PC-9 (cell line): ENCODE results near the gene GSTA3. TPM values are rescaled to one million over a fixed set of nuclear protein-coding genes. Genes with fewer than 3 reads are reported as not detected.
"Not testable (repeated sequence)": the region's sequence is repeated elsewhere in the genome, so short reads cannot be mapped to it uniquely, and the experiment has no call there.

Experiments used
- BruUV-seq: library from RNA; stranded (reverse); fragments of 400-500 nt; replicated peaks from 2 replicates; lab custom pipeline; 2021; lab: Mats Ljungman, UMichigan
- CTCF ChIA-PET: fragments of 300-600 bp; sonication (Branson Sonifier 250); formaldehyde crosslinking; loops from one replicate; lab custom pipeline; 2022; ENCODE audit warnings: antibody characterized with exemption; lab: Charles Lee
- POLR2A ChIA-PET: fragments of 300-600 bp; sonication (Branson Sonifier 250); formaldehyde crosslinking; loops from one replicate; lab custom pipeline; 2022; ENCODE audit warnings: antibody characterized with exemption; ENCODE audit not compliant: unreplicated experiment; lab: Charles Lee
- DNase-seq, 2 experiments: peaks; one replicate each; pipeline versions ENCODE4 v3.0.0 to v3.0.0-alpha.2; 2015 to 2022; ENCODE audit warnings: mixed read lengths in 1 of 2
- H2AFZ ChIP-seq: fragments of 200-600 bp; sonication (generic); 2 replicates; pipeline ENCODE4 v1.8.1; 2017; ENCODE audit warnings: antibody characterized with exemption
- H3F3A ChIP-seq: fragments of 200-600 bp; sonication (generic); 2 replicates; pipeline ENCODE4 v1.8.1; 2017; ENCODE audit warnings: antibody characterized with exemption, mild to moderate bottlenecking, low read depth; ENCODE audit not compliant: insufficient read depth
- H3K27ac ChIP-seq: fragments of 200-600 bp; sonication (generic); 2 replicates; pipeline ENCODE4 v1.6.1; 2016; ENCODE audit warnings: mixed run types
- H3K27me3 ChIP-seq: fragments of 200-600 bp; sonication (generic); 2 replicates; pipeline ENCODE4 v1.6.1; 2016; ENCODE audit warnings: low read depth, mixed run types; ENCODE audit not compliant: insufficient read depth
- H3K36me3 ChIP-seq: fragments of 200-600 bp; sonication (generic); 2 replicates; pipeline ENCODE4 v1.6.1; 2016; ENCODE audit warnings: low read depth, mixed run types
- H3K4me1 ChIP-seq: fragments of 200-600 bp; sonication (generic); replicated peaks from 2 replicates; pipeline ENCODE4 v1.6.1; 2016; ENCODE audit warnings: mixed run types; ENCODE audit not compliant: insufficient read depth
- H3K4me2 ChIP-seq: fragments of 200-600 bp; sonication (generic); 2 replicates; pipeline ENCODE4 v1.6.1; 2017; ENCODE audit warnings: mixed run types
- H3K4me3 ChIP-seq: fragments of 200-600 bp; sonication (generic); 2 replicates; pipeline ENCODE4 v1.6.1; 2016; ENCODE audit warnings: mixed run types
- H3K79me2 ChIP-seq: fragments of 200-600 bp; sonication (generic); 2 replicates; pipeline ENCODE4 v1.6.1; 2017; ENCODE audit warnings: low read depth, mixed run types
- H3K9me2 ChIP-seq: fragments of 200-600 bp; sonication (generic); 2 replicates; pipeline ENCODE4 v1.8.1; 2017; ENCODE audit warnings: mild to moderate bottlenecking; ENCODE audit not compliant: insufficient read depth
- H3K9me3 ChIP-seq: fragments of 200-600 bp; sonication (generic); 2 replicates; pipeline ENCODE4 v1.8.1; 2016; ENCODE audit warnings: low read depth; ENCODE audit not compliant: insufficient read depth
- H4K20me1 ChIP-seq: fragments of 200-600 bp; sonication (generic); 2 replicates; pipeline ENCODE4 v1.8.1; 2017; ENCODE audit not compliant: insufficient read depth
- EZH2 ChIP-seq: fragments of 200-600 bp; sonication (generic); IDR thresholded peaks from 2 replicates; pipeline ENCODE4 v1.8.0; 2017; ENCODE audit warnings: antibody characterized with exemption, low read depth
- intact Hi-C: fragments of 100-400 bp; cut with micrococcal nuclease; formaldehyde crosslinking; loops from one replicate; pipeline ENCODE4 v1.10.0; 2022; ENCODE audit not compliant: unreplicated experiment
- total RNA-seq: library from RNA; stranded (reverse); gene quantifications from 2 replicates; pipeline ENCODE4 v1.2.3, GENCODE V29; 2021
- TF ChIP-seq, protein P1 (sequence below): fragments of 200-600 bp; sonication (generic); conservative IDR thresholded peaks from 2 replicates; pipeline ENCODE4 v1.6.1; 2017; ENCODE audit warnings: mixed run types, antibody characterized with exemption, mild to moderate bottlenecking, moderate library complexity

The GSTA3 gene
- total RNA-seq, 1 experiment from 2014 or later: not detected

DNA sequence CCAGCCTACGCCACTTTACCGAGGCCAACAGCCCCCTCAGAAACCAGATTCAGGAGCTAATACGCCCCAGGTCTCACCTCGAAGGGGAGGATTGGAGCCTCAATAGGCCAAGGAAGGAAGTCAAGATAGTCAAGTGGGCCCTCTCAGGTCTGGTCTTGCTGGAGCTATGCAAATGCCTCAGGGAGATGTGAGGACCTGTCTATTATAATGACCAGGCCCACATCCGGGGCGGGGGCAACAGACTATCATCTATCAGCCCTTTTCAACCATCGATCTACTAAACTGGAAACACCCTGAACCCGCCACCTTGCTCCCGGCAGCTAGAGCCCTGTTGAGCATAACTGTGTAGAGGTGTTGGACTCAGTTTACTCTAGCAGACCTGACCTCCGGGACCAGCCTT, 12.7 kb upstream of the GSTA3 start:
- no peaks in the 10 kb centered on the region for H3K27me3 ChIP-seq
- BruUV-seq: no TSS peak
- H3K4me2 ChIP-seq: no peak overlapping the region
- H4K20me1 ChIP-seq: peaks cover 5% of the 10 kb centered on the region; the same call in 1 of the 2 replicates
- H3K36me3 ChIP-seq: no peaks in the 10 kb centered on the region
- peaks cover 27% of the 10 kb centered on the region for H3F3A ChIP-seq
- H3K9me2 ChIP-seq: no peaks in the 10 kb centered on the region
- H3K9me3 ChIP-seq: no peaks in the 10 kb centered on the region
- H3K27ac ChIP-seq: no peak overlapping the region
- no peaks in the 10 kb centered on the region for H3K79me2 ChIP-seq
- no peak overlapping the region for H3K4me3 ChIP-seq
- no peak overlapping the region for H2AFZ ChIP-seq
- intact Hi-C loops: no loop called here
- peaks cover 39% of the 10 kb centered on the region for H3K4me1 ChIP-seq
- TF ChIP-seq, protein P1, sequence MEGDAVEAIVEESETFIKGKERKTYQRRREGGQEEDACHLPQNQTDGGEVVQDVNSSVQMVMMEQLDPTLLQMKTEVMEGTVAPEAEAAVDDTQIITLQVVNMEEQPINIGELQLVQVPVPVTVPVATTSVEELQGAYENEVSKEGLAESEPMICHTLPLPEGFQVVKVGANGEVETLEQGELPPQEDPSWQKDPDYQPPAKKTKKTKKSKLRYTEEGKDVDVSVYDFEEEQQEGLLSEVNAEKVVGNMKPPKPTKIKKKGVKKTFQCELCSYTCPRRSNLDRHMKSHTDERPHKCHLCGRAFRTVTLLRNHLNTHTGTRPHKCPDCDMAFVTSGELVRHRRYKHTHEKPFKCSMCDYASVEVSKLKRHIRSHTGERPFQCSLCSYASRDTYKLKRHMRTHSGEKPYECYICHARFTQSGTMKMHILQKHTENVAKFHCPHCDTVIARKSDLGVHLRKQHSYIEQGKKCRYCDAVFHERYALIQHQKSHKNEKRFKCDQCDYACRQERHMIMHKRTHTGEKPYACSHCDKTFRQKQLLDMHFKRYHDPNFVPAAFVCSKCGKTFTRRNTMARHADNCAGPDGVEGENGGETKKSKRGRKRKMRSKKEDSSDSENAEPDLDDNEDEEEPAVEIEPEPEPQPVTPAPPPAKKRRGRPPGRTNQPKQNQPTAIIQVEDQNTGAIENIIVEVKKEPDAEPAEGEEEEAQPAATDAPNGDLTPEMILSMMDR: no peak
- no peak for TF ChIP-seq EZH2
- CTCF ChIA-PET: no interaction called here
- no peak for DNase-seq
- POLR2A ChIA-PET: no interaction called here

DNA sequence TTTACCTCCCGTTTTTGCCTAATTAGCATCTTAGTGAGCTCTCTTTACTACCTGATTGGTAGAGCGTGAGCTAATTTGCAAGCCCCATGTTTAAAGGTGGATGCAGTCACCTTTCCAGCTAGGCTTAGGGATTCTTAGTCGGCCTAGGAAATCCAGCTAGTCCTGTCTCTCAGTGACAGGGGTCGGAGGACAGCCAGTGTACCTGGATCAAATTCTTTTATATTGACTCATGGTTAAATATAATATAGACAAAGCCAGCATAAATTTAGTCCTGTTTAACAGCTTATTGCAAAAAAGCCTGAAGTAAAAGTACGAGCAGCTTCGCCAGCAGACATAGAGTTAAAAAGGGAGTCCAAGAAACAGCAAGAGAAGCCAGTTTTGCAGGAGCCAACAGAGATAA, 12.2 kb upstream of the GSTA3 start:
- ChIA-PET POLR2A (no interaction called here), CTCF (no interaction called here)
- Histone ChIP-seq H3K9me2 (no peaks in the 10 kb centered on the region), H3K4me1 (peaks cover 40% of the 10 kb centered on the region), H3K4me2 (no peak overlapping the region), H2AFZ (no peak overlapping the region), H3K36me3 (no peaks in the 10 kb centered on the region), H3K4me3 (no peak overlapping the region), H4K20me1 (peaks cover 5% of the 10 kb centered on the region; the same call in 1 of the 2 replicates), H3K9me3 (no peaks in the 10 kb centered on the region), H3K27me3 (no peaks in the 10 kb centered on the region), H3F3A (peaks cover 29% of the 10 kb centered on the region), H3K27ac (no peak overlapping the region), H3K79me2 (no peaks in the 10 kb centered on the region)
- DNase-seq: peak in 1 of 2 experiments; percentile 8
- TF ChIP-seq EZH2: no peak
- TF ChIP-seq, protein P1: no peak
- intact Hi-C loops: no loop called here
- BruUV-seq: no TSS peak

DNA sequence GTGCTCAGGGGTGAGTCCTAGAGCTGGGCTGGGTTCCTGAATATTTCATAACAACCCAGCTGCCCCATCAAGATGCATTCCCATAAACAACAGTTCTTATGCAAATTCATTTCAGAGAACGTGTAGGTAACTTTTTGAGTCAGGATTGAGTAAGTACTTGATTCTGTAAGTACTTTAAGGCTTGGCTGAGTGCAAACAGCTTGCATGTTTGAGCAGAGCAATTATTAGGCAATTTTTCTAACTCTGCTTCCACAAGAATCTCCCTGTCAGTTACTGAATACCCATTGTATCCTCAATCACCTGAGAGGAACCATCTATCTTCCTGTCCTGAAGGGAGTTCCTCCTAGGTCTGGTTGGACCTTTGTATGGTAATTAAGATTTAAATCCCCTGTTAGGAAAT, 10.0 kb upstream of the GSTA3 start:
- POLR2A ChIA-PET, H3K79me2 ChIP-seq, H3K36me3 ChIP-seq, H3K9me2 ChIP-seq, H3K27me3 ChIP-seq, H3K27ac ChIP-seq, H4K20me1 ChIP-seq, CTCF ChIA-PET, intact Hi-C loops, H3K4me3 ChIP-seq, H2AFZ ChIP-seq, BruUV-seq, H3K9me3 ChIP-seq: not testable (repeated sequence)
- peak in 1 of 2 experiments; percentile 76 for DNase-seq
- Histone ChIP-seq H3K4me1 (peaks cover 44% of the 10 kb centered on the region), H3F3A (peaks cover 29% of the 10 kb centered on the region), H3K4me2 (peak overlapping the region; percentile 45)

DNA sequence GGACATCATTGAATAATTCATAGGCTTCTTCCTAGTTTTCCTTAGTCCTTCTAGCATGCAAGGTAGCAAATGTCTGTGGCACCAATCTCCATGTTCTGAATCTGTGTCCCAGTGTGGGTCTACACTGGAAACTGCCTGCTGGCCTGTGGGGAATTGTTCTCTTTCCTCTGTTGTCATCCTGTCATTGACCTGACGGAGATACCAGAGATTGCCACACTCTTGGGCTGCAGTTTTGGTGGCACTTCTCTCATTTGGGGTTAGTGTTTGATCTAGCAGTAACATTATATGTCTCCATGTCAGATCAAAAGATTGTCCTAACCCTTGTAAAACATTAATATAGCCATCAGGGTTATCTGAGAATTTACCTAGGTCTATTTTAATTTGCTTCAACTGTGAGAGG, 9.3 kb upstream of the GSTA3 start:
- not testable (repeated sequence) for H3K36me3 ChIP-seq, DNase-seq, H3K27ac ChIP-seq

DNA sequence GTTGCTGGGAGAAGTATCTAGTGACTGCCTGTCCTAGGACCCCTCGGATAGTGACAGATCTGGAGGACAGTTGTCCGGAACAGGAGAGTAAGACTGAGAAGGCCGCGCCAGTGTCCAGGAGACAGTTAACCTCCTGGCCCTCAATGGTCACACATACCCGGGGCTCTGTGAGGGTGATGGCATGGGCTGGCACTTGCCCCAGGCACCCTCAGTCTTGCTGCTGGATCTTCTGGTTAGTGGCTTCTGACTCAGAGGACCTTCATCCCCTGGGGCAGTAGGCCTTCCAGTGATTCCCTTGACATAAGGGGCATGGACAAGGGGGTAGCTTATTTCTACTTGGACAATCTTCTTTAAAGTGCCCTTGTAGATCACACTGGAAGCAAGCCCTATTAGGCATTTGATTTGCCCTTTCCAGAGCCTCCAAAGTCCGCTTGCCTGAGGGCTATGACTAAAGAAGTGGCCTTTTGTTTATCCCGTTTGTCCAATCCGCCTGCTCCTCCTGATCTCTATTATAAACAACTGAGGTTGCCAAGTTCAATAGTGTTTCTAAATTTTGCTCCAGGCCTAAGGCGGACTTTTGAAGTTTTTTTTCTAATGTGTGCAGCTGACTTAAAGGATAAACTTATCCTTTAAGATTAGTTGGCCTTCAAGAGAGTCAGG, 8.7 kb upstream of the GSTA3 start:
- H3K36me3 ChIP-seq, H2AFZ ChIP-seq, H3K9me3 ChIP-seq, H3K79me2 ChIP-seq, H3K27ac ChIP-seq, CTCF ChIA-PET, BruUV-seq, H3K27me3 ChIP-seq, H4K20me1 ChIP-seq, H3K4me3 ChIP-seq, H3K9me2 ChIP-seq: not testable (repeated sequence)
- intact Hi-C loops: loop anchor here (1.0 kb wide), 1 partner anchor 77 kb away; the partner anchor contains the start of gene GSTA4
- peaks cover 46% of the 10 kb centered on the region for H3K4me1 ChIP-seq
- peaks cover 29% of the 10 kb centered on the region for H3F3A ChIP-seq
- peak overlapping the region; percentile 45 for H3K4me2 ChIP-seq
- POLR2A ChIA-PET: interaction anchor here (0.8 kb wide), 1 partner anchor 30 kb away, joined by 8 read pairs; no protein-coding TSS in a partner anchor
- peak; percentile 78 to 99 for DNase-seq

More for the DNA sequence above, 9.3 kb upstream of the GSTA3 start:
- Histone ChIP-seq H3K4me1 (peaks cover 46% of the 10 kb centered on the region), H3K4me2 (peak overlapping the region; percentile 45), H3F3A (peaks cover 29% of the 10 kb centered on the region)
- H3K27me3 ChIP-seq, H3K9me3 ChIP-seq, CTCF ChIA-PET, H2AFZ ChIP-seq, H3K4me3 ChIP-seq, H3K79me2 ChIP-seq, H3K9me2 ChIP-seq, H4K20me1 ChIP-seq, BruUV-seq: not testable (repeated sequence)
- intact Hi-C loops: loop anchor here (1.0 kb wide), 1 partner anchor 77 kb away; the partner anchor contains the start of gene GSTA4
- POLR2A ChIA-PET: interaction anchor here (0.8 kb wide), 1 partner anchor 30 kb away, joined by 8 read pairs; no protein-coding TSS in a partner anchor
